ENCODE measurements around the gene PMEPA1.

Gene PMEPA1

GRCh38 chr20:57736738-57737347, 27.0 kb upstream of the PMEPA1 start:
- no peak overlapping the region for H3K9ac ChIP-seq (ENCODE audit: low read length)
- H3K27me3 ChIP-seq (ENCODE audit: low read depth, low read length), result peaks cover 22% of the 10 kb centered on the region
- H3K4me2 ChIP-seq (ENCODE audit: low read length), result no peak overlapping the region
- H3K79me2 ChIP-seq (ENCODE audit: low read length), result no peaks in the 10 kb centered on the region
- H2AFZ ChIP-seq (ENCODE audit: low read depth, low read length), result no peak overlapping the region
- no peaks in the 10 kb centered on the region for H3K9me3 ChIP-seq (ENCODE audit: insufficient read depth, low read length)
- peaks cover 14% of the 10 kb centered on the region for H3K4me1 ChIP-seq (ENCODE audit: low read length)
- TF ChIP-seq EZH2phosphoT487 (IDR thresholded peaks at IDR 0.05; ENCODE audit: low read depth), result no peak
- TF ChIP-seq, protein P1, sequence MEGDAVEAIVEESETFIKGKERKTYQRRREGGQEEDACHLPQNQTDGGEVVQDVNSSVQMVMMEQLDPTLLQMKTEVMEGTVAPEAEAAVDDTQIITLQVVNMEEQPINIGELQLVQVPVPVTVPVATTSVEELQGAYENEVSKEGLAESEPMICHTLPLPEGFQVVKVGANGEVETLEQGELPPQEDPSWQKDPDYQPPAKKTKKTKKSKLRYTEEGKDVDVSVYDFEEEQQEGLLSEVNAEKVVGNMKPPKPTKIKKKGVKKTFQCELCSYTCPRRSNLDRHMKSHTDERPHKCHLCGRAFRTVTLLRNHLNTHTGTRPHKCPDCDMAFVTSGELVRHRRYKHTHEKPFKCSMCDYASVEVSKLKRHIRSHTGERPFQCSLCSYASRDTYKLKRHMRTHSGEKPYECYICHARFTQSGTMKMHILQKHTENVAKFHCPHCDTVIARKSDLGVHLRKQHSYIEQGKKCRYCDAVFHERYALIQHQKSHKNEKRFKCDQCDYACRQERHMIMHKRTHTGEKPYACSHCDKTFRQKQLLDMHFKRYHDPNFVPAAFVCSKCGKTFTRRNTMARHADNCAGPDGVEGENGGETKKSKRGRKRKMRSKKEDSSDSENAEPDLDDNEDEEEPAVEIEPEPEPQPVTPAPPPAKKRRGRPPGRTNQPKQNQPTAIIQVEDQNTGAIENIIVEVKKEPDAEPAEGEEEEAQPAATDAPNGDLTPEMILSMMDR (IDR thresholded peaks at IDR 0.05; ENCODE audit: low read depth, low read length), result no peak
- no peaks in the 10 kb centered on the region for H4K20me1 ChIP-seq (ENCODE audit: insufficient read depth, low read length)
- H3K36me3 ChIP-seq (replicated peaks; ENCODE audit: low read depth, low read length), result no peaks in the 10 kb centered on the region
- H3K27ac ChIP-seq (ENCODE audit: low read length), result no peak overlapping the region
- H3K4me3 ChIP-seq (ENCODE audit: low read length), result no peak overlapping the region

DNA sequence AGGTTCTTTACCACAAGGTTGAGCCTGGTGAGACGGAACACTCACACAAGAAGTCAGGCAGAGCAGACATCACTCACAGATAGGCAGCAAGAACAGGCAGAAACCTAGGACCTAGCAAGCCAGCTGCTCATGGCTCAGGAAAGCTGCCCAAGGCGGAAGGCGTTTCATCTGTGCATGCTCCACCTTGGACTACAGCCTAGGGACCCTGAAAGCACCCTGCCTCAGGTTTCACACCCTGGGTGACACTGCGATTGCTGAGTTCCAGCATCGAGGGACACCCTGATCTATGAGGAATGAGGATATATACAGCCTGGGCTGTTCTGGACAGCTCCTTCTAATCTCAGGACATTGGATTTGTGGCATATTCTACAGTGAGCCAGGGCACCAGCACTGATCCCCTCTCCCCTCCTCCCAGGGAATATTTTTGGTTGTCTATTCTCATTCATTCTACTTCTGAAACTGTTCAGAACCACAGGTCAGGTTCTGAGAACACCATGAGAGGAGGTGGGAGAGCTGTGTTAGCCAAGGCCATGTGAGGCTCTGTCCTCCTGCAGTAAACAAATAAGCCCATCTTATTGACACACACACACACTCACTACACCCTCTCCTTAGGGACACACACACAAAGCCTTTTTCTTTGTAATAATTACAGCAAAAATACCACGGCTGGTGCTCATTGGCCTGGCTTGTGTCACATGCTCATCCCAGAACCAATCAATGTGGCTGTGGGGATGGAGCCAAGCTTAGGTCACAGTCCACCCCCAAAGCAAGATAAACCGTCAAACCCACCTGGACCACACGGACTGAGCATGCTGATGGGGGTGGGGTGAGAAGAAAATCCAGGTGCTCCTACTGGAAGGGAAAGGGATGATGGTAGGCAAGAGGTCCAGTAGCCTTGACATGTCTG, 26.3 kb upstream of the PMEPA1 start:
- no peaks in the 10 kb centered on the region for H3K36me3 ChIP-seq (replicated peaks; ENCODE audit: low read depth, low read length)
- no peak overlapping the region for H3K4me3 ChIP-seq (ENCODE audit: low read length)
- H4K20me1 ChIP-seq (ENCODE audit: insufficient read depth, low read length), result no peaks in the 10 kb centered on the region
- no peak overlapping the region for H3K27ac ChIP-seq (ENCODE audit: low read length)
- H3K4me2 ChIP-seq (ENCODE audit: low read length), result no peak overlapping the region
- no peak overlapping the region for H3K9ac ChIP-seq (ENCODE audit: low read length)
- TF ChIP-seq EZH2phosphoT487 (IDR thresholded peaks at IDR 0.05; ENCODE audit: low read depth), result no peak
- TF ChIP-seq, protein P1 (IDR thresholded peaks at IDR 0.05; ENCODE audit: low read depth, low read length), result no peak
- H3K27me3 ChIP-seq (ENCODE audit: low read depth, low read length), result peaks cover 15% of the 10 kb centered on the region
- no peaks in the 10 kb centered on the region for H3K9me3 ChIP-seq (ENCODE audit: insufficient read depth, low read length)
- H2AFZ ChIP-seq (ENCODE audit: low read depth, low read length), result no peak overlapping the region
- H3K4me1 ChIP-seq (ENCODE audit: low read length), result peaks cover 14% of the 10 kb centered on the region
- H3K79me2 ChIP-seq (ENCODE audit: low read length), result no peaks in the 10 kb centered on the region

GRCh38 chr20:57734754-57735153, 24.9 kb upstream of the PMEPA1 start:
- peaks cover 11% of the 10 kb centered on the region for H3K27me3 ChIP-seq (ENCODE audit: low read depth, low read length)
- 0 out of 2 replicates have a peak overlapping the region, but pooled peaks have one; percentile 0 for H3K4me2 ChIP-seq (ENCODE audit: low read length)
- no peak overlapping the region for H3K4me3 ChIP-seq (ENCODE audit: low read length)
- no peaks in the 10 kb centered on the region for H3K79me2 ChIP-seq (ENCODE audit: low read length)
- no peak overlapping the region for H3K27ac ChIP-seq (ENCODE audit: low read length)
- H2AFZ ChIP-seq (ENCODE audit: low read depth, low read length), result no peak overlapping the region
- no peaks in the 10 kb centered on the region for H4K20me1 ChIP-seq (ENCODE audit: insufficient read depth, low read length)
- peaks cover 3% of the 10 kb centered on the region for H3K36me3 ChIP-seq (replicated peaks; ENCODE audit: low read depth, low read length)
- H3K4me1 ChIP-seq (ENCODE audit: low read length), result peaks cover 14% of the 10 kb centered on the region
- TF ChIP-seq EZH2phosphoT487 (IDR thresholded peaks at IDR 0.05; ENCODE audit: low read depth), result no peak
- TF ChIP-seq, protein P1 (IDR thresholded peaks at IDR 0.05; ENCODE audit: low read depth, low read length), result no peak
- no peaks in the 10 kb centered on the region for H3K9me3 ChIP-seq (ENCODE audit: insufficient read depth, low read length)
- H3K9ac ChIP-seq (ENCODE audit: low read length), result no peak overlapping the region

DNA sequence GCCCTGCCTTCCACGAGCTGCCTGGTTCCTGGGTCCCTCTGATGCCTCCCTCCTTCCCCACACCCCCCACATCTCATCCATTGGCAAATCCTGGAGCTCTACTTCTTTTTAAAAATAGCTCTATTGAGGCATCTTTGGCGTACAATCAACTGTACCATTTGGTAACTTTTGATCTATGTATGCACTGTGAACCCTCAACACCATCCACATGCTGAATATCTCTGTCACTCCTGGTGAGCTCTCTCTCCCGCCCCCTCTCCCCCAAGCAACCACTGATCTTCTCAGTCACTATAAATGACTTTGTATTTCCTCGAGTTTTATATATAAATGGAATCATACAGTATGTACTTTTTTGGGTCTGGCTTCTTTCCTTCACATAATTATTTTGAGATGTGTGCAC, 22.4 kb upstream of the PMEPA1 start:
- no peaks in the 10 kb centered on the region for H3K79me2 ChIP-seq (ENCODE audit: low read length)
- no peak overlapping the region for H3K9ac ChIP-seq (ENCODE audit: low read length)
- H3K9me3 ChIP-seq (ENCODE audit: insufficient read depth, low read length), result 0 out of 2 replicates have a peak, but pooled peaks cover 3% of the 10 kb centered on the region
- peaks cover 34% of the 10 kb centered on the region for H3K4me1 ChIP-seq (ENCODE audit: low read length)
- TF ChIP-seq, protein P1 (IDR thresholded peaks at IDR 0.05; ENCODE audit: low read depth, low read length), result no peak
- no peak for TF ChIP-seq EZH2phosphoT487 (IDR thresholded peaks at IDR 0.05; ENCODE audit: low read depth)
- no peak overlapping the region for H3K4me3 ChIP-seq (ENCODE audit: low read length)
- H3K27ac ChIP-seq (ENCODE audit: low read length), result no peak overlapping the region
- no peak overlapping the region for H3K4me2 ChIP-seq (ENCODE audit: low read length)
- H3K36me3 ChIP-seq (replicated peaks; ENCODE audit: low read depth, low read length), result peaks cover 6% of the 10 kb centered on the region
- no peak overlapping the region for H2AFZ ChIP-seq (ENCODE audit: low read depth, low read length)
- H4K20me1 ChIP-seq (ENCODE audit: insufficient read depth, low read length), result no peaks in the 10 kb centered on the region
- H3K27me3 ChIP-seq (ENCODE audit: low read depth, low read length), result peaks cover 11% of the 10 kb centered on the region

All from OCI-LY3 (cell line).